Measurements from ENCODE around the gene ANO3.
A peak's percentile ranks its signal among the peaks of the same experiment; 100 is the strongest.

Gene ANO3

DNA sequence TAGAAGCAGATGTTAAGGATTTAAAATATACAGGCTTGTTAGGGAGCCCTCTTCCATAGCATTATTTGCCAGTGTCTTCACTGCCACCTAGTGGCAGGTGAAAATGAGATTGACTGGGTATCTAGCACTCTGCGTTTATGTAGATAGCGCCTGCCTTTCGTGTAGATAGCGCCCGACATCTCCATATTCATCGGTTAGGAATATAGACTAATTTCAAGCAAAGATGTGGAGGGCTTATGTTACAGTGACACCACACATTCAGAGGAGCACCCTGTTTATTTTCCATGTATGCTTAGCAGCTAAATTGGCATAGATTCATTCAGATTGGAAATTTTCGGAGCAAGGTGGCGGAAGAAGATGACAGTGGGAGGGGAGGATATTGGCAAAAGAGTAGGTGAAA lies 318.0 kb downstream of the ANO3 start:
- peak; percentile 55 for DNase-seq

DNA sequence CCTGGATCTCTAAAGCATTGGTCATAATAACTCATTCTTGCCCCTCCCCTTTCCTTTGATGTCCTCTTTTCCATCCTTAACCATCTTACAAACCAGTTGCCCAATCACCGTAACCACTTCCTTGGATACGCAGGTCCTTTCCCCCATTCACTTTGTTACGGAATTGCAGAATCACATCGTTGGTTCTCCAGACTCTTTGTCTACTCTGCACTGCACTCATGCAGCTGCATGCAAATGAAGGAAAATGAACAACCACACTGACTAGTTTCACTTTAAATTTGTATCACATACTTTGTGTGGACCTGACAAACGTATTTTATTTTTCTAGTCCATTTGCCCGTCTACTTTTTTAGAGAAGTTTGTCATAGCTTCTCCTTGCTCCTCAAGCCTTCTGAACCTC lies 320.0 kb downstream of the ANO3 start:
- DNase-seq = no peak

DNA sequence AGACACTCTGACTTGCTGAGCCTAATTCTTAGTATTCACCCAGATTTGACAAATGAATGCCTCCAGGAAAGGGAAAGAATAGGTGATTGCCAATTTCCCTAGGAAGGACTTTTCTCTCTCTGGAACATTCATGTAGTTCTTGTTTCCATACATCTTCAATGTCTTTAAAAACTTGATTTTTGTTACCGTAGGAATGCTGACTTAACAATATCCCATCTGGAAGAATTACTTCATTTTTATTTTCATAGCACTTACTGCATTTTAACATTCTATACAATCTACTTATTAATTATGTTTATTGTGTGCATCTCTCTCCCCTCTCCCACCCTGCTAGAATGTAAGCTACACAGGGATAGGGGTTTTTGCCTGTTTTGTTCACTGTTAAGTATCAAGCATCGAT lies 323.4 kb downstream of the ANO3 start:
- no peak for DNase-seq

DNA sequence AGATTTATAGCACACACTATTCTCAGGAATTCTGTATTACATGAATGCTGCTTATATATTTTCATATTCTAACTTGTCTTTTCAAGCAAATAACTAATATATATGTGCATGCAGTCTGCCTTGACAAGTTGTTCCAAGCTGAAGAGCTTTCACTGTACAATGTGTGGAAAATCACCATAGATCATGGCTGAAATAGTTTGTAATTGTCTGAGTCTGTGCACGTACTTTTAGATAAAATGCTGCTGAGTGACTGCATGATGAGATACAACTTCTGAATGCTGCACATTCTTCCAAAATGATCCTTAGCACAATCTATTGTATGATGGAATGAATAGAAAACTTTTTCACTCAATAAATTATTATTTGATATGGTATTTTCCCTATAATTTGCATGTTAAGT lies 331.0 kb downstream of the ANO3 start:
- DNase-seq = no peak

DNA sequence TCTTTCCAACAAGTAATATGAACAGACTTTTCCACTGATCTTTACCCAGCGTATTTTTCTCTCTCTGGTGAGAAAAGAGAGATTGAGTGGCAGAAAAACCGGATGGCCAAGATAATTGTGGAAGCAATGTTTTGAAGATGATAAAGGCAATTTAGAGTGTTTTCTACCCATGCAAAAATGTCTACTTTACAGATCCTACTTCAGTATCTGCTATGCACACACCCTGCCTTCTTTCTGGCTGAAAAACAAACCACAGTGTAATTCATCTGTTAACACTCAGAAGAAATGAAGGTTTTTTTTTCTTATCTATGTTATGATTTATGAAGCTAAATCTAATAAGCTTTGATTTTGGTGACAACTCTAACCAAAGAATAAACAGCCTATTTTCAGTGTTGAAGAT lies 333.1 kb downstream of the ANO3 start:
- no peak for DNase-seq

DNA sequence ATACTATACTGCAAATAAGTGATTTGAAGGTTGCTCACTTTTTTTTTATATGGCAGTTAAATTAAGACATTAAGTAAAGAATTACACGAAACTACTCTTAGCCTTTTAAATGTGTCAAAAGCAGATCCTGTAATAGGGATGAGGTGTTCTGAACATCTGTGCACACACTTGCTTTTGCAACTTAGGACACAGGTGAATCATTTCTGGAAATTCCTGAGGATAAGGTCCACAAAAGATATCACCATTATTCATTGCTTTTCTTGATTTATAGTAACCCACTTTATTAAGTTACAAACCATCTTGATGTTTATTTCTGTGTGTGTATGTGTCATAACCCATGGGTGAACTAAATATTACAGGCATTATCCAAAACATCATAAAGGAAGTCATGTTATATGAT lies 334.0 kb downstream of the ANO3 start:
- DNase-seq = no peak

DNA sequence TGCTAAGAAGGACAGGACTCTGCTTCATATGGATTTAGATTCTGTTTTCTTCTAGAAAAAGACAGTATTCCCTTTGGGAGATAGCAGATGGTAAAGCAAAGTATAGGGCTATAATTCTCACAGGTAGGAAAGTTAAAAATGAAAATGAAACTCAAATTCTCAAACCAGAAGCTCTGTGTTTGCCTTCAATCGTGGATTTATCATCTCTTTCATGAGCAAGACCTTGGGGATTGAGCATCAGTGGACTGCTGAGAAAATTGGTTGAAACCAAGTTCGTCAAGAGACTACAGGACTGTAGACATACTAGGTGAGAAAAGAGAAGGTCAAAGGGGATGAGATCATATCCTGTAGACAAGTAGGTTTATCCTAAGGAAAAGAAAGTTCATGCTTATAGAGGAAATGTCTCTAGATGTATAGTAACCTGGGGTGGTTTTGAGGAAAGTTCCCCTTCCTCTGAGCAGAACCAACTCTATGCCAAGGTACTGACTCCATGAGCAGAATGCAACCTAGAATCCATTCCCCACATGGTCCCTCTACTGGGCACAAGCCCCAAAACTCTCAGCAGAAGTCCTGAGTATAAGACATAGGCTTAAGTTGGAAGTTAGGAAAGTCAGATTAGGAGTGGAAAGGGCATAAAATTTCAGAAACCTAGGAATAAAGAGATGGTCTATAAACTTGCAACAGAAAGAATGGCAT lies 343.5 kb downstream of the ANO3 start:
- no peak for DNase-seq

DNA sequence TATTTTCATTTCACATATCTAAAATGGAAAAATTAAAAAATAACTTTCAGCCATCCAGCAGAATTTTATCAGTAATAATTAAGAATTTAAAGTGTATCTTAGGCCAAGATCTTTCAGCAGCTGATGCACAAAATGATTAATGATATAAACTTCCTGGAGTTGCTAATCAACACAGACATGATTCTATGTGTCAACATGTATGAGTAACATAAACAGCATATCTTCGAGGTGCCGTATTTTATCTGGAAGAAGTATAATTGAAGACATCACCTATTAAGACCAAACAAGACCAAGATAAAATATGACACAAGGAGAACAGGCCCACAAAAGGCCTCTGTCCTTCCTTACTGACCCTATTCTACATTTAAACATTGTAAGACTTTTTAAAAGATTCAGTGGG lies 344.7 kb downstream of the ANO3 start:
- DNase-seq = no peak

DNA sequence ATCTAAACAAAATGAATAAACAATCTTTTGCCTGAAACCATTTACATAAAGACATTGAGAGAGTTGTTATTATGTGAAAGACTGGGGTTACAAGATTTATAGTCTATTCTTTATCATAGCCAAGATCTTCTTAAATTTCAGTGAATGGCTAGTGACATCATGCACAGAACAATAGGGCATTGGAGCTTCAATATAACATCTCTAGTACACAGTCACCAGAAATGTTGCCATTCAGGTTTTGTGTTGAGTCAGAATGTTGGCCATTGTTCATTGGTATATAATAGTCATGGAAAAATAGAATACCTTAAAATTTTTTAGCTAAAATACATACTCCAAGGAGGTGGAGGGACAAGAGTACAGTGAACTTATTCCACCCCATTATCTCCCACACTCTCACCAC lies 345.6 kb downstream of the ANO3 start:
- DNase-seq = no peak

DNA sequence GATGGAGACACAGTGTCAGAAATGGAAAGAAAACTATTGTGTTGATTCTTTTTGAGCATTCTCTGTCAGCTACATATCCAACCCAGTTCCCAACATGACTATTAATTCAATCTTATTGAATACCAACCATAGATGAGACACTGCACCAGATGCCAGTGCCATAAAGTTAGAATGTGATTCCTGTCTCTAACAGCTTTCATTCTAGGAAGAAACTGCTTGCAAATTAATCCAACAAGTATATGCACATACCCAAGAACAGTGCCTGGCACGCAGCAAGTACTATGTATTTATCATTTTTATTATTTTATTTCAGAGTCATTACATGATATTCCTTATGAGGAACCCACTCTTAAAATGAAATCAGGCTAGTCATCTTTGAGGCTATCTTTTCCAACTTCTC lies 355.4 kb downstream of the ANO3 start:
- no peak for DNase-seq

DNA sequence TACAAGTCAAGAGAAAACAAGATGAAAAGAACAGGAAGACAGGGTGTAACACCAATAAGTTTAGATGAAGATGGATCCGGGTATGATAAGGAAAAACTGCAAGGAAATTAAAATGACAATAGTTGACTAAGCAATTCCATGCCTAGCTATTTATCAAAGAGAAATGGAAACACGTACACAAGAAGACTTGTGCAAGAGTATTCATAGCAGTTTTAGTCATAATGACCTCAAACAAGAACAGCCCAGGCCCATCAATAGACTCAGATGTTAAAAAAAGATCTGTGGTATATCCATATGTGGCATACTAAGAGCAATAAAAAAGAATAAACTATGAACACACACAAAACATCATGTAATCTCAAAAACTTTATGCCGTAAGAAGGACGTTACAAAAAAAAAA lies 356.8 kb downstream of the ANO3 start:
- no peak for DNase-seq

DNA sequence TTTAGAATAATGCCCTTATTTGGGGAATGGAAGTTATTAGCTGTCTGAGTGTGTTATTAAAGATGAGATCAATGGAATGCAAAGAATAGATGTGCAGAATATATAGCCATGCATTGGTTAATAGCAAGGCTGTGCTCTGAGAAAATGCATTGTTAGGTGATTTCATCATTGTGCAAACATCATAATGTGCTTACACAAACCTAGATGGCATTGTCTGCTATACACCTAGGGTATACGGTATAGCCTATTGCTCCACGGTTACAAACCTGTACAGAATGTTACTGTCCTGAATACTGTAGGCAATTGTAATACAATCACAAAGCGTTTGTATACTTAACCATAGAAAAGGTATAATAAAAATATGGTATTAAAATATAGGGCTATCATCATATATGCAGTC lies 364.4 kb downstream of the ANO3 start:
- peak; percentile 20 for DNase-seq

DNA sequence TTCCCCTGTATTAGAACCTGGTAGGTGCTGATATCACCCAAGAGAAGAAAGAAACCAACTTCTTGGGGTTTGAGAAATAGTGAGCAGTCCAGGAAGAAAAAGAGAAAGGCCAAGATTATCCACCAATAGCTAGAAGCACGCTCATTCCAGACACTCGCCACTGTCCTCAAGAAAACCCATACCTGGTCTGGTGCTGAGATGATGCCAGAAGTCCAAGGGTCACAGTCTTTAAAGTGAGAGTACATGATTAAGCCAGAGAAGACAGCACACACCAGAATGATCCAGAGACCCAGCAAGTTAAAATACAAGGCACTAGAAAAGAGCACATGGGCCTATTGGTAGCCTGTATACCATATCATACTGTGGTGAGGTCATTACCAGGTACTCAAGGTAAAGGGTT lies 366.3 kb downstream of the ANO3 start:
- no peak for DNase-seq

DNA sequence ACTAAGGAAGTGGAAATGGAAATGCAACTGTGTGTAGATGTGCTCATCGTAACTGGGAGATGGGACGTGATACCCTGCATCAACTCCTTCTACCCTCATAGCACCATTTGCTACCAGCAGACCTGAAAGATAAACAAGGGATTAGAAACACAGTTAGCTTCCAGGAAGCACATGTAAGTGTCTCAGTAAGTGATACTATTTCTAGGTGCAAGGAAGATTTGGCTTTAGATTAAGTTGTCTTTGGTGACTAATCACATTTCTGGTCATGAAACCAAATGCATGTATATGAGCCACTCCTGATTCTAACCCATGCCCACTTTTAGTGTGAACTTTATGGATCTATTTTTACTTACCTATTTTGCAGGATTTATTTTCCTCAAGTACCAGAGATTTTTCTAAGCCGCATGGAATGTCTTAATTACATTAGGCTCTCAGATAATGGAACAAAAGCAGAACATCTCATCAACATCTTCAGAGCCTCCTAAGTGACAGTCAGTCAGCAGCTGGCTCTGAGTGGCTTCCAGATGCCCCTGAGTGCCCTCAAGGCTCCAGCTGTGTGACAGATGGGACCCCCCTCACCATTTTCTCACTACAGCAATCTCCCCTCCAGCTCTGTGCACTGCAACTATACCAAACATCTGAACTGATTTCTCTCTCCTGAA lies 368.8 kb downstream of the ANO3 start:
- no peak for DNase-seq

DNA sequence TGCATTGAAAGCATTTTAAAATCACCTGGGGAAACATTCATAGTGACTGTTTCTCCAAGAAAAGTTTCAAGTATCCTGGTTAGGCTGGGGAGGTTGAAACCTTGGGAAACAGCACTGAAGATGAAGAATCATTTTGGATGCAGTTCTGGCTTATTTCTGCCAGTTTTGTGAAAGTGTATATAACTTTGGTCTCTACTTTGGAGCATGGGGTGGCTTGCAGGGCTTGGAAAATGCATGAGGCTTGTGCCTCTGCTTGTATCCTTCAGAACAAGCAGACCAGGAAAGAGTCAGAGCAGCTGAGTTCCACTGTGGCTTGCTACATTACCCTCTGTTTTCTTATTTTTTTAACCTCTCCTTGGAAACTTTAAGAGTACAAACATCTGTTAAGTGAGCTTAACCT lies 370.5 kb downstream of the ANO3 start:
- DNase-seq = no peak

DNA sequence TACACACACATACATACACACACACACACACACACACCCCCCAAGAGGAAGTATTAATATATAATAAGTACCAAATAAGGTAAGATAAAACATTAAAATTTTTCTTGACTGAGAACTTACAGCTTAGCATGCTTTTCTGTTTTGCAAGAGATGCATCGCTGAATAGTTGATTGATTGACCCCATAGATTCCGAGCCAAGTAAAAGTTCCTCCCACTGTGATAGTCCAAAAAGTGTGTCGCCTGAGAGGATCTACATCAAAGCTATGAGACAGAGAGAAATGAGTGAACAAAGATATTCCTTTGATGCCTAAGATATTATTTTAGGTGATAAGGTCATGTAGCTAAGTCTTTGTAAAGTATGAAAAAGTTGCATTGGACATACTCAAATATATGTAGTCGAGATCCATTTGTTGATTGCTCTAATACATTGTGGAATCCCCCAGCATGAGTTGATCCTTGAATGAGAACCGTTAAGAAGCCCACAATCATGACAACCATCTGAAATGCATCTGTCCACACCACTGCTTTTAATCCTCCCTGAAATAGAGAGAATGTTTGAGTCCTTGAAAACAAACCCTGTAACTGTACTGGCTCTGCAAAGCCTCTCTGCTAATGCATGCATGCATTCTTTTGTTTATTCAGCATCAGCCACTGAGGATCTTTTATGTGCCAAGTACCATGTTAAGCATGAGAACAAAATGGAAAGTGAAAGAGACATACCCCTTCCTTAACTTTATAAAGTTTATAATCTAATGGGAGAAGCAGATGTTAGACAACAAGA lies 371.7 kb downstream of the ANO3 start:
- DNase-seq = peak; percentile 0

DNA sequence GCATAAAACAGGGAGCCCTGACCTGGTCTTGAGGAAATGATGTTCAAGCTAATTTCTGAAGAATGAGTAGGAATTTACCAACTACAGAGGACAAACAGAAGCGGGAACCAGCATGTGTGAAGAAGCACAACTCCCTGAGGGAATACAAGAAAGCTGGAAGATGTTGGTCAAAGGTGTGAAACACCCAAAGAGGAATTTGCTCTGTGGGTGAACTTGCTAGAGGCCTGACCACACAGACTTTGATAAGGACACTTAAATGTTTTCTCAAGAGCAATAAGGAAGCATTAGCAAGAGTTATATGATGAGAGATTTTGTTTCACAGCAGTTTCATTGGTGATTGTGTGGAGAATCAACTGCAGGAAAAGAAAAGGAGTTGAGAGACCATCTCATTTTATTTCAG lies 372.3 kb downstream of the ANO3 start:
- no peak for DNase-seq

DNA sequence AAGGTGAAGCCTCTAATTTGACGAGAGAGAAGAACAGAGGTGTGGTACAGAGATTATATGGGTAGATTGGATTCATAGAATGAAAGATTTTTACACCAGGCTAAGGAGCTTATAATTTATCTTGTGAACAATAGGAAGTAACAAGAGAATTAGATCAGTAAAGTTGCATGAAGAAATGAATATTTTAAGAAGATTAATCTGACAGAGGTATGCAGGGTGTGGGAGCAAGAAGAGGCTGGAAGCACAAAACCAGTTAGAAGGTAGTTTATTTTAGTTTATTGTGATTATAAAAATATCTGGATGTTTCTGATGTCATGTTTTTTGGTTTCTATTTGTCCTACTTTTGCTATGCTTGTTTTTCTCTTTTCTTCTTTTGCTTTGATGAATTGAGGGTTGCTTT lies 374.3 kb downstream of the ANO3 start:
- no peak for DNase-seq

DNA sequence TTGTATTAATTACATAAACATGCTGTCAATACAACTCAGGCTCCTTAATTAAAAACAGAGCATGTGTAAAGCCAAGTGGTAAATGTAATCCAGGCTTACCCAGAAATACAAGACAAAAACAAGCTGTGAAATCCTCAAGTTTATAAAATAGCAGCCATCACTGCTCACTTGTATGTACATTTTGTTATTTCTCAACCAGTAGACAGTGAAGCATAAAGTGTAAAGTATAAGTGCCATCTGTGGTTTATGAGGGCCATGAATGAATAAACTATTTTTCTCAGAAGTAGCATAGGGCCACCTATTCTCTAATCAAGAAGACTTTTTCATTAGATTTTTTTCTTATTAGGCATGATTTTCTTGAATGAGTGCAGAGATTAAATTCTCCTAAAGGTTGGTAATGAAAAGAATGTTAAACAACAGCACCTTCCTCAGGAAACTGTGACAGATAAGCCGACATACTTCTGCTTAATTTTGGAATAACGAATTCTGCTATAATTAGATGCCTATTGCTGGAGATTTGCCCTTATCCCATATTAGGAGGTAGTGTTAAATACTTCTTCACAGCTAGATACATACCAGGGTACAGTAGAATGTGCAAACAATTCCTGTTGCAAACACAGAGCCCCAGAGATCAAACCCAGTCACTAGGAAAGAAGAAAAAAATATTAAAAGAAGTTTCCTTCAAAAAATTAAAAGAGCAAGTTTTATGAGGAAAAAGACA lies 377.0 kb downstream of the ANO3 start:
- no peak for DNase-seq

DNA sequence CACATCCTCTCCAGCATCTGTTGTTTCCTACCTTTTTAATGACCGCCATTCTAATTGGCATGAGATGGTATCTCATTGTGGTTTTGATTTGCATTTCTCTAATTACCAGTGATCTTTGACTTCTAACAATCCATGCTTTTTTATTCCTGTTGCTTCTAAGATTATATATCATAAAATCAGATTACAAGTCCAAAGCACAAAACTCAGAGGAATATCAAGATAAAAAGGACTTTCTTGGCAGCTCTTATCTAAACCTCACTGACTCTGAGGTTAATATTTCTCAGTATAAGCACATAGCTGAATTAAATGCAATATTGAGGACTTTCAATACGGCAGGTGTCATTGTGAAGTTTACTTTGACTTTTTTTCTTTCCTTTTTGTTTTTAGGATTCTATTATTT lies 378.6 kb downstream of the ANO3 start:
- DNase-seq = no peak

DNA sequence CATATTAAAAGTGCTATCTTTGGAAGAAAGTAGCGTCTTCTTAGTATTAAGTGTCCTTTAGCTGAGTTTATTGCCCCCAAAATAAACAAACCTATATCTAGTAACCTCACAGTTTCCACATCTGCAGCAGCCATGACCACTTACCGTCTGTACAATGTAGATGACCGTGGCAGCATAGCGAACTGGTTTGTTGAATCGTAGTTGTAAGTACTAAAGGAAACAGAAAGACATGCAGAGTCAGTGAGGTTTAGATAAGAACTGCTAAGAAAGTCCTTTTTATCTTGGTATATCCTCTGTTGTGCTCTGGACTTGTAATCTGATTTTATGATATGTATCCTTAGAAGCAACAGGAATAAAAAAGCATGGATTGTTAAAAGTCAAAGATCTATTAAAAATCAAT lies 380.6 kb downstream of the ANO3 start:
- no peak for DNase-seq

Data from NCI-H345 (cell line).